T-helper 2 cell treated with Interferon-gamma antibody and Interleukin-4, amounts not matched to agents 100 ng/mL and 5 ng/mL, for 36 hours (primary cell): Measurements from ENCODE around the gene KRTAP9-6. TPM values are rescaled to one million over a fixed set of nuclear protein-coding genes. Genes with fewer than 3 reads are reported as not detected.

Experiments used
- total RNA-seq: library from RNA; stranded (reverse); gene quantifications from 2 replicates; pipeline ENCODE4 v1.2.3, GENCODE V29; 2022

Gene KRTAP9-6
- total RNA-seq, 1 donor from 2014 or later, result not detected

Other genes with a start within 250 kb of the KRTAP9-6 start
- gene KRTAP1-5, start 238.2 kb upstream of the KRTAP9-6 start, total RNA-seq, result not detected in 2 replicates
- not detected in 2 replicates for gene KRTAP1-4, start 235.2 kb upstream of the KRTAP9-6 start, total RNA-seq
- not detected in 2 replicates for gene KRTAP1-3, start 230.5 kb upstream of the KRTAP9-6 start, total RNA-seq
- not detected in 2 replicates for gene KRTAP1-1, start 223.9 kb upstream of the KRTAP9-6 start, total RNA-seq
- not detected in 2 replicates for gene KRTAP2-1, start 218.1 kb upstream of the KRTAP9-6 start, total RNA-seq
- not detected in 2 replicates for gene KRTAP2-2, start 210.1 kb upstream of the KRTAP9-6 start, total RNA-seq
- not detected in 2 replicates for gene KRTAP2-3, start 205.3 kb upstream of the KRTAP9-6 start, total RNA-seq
- gene KRTAP2-4, start 199.5 kb upstream of the KRTAP9-6 start, total RNA-seq, result not detected in 2 replicates
- not detected in 2 replicates for gene KRTAP4-7, start 181.2 kb upstream of the KRTAP9-6 start, total RNA-seq
- not detected in 2 replicates for gene KRTAP4-8, start 167.2 kb upstream of the KRTAP9-6 start, total RNA-seq
- not detected in 2 replicates for gene KRTAP4-16, start 163.2 kb upstream of the KRTAP9-6 start, total RNA-seq
- gene KRTAP4-9, start 160.0 kb upstream of the KRTAP9-6 start, total RNA-seq, result not detected in 2 replicates
- gene KRTAP4-11, start 147.0 kb upstream of the KRTAP9-6 start, total RNA-seq, result not detected in 2 replicates
- gene KRTAP4-12, start 141.2 kb upstream of the KRTAP9-6 start, total RNA-seq, result not detected in 2 replicates
- gene KRTAP4-6, start 124.8 kb upstream of the KRTAP9-6 start, total RNA-seq, result not detected in 2 replicates
- not detected in 2 replicates for gene KRTAP4-5, start 115.6 kb upstream of the KRTAP9-6 start, total RNA-seq
- gene KRTAP4-4, start 104.6 kb upstream of the KRTAP9-6 start, total RNA-seq, result not detected in 2 replicates
- not detected in 2 replicates for gene KRTAP4-3, start 97.2 kb upstream of the KRTAP9-6 start, total RNA-seq
- gene KRTAP4-2, start 87.2 kb upstream of the KRTAP9-6 start, total RNA-seq, result not detected in 2 replicates
- not detected in 2 replicates for gene KRTAP4-1, start 80.5 kb upstream of the KRTAP9-6 start, total RNA-seq
- gene KRTAP9-1, start 75.5 kb upstream of the KRTAP9-6 start, total RNA-seq, result not detected in 2 replicates
- gene KRTAP9-2, start 38.7 kb upstream of the KRTAP9-6 start, total RNA-seq, result not detected in 2 replicates
- gene KRTAP9-3, start 32.9 kb upstream of the KRTAP9-6 start, total RNA-seq, result not detected in 2 replicates
- gene KRTAP9-8, start 27.4 kb upstream of the KRTAP9-6 start, total RNA-seq, result not detected in 2 replicates
- gene KRTAP9-4, start 15.7 kb upstream of the KRTAP9-6 start, total RNA-seq, result not detected in 2 replicates
- not detected in 2 replicates for gene KRTAP9-9, start 10.0 kb upstream of the KRTAP9-6 start, total RNA-seq
- gene KRTAP9-7, start 10.3 kb downstream of the KRTAP9-6 start, total RNA-seq, result not detected in 2 replicates
- gene KRTAP29-1, start 37.5 kb downstream of the KRTAP9-6 start, total RNA-seq, result not detected in 2 replicates
- gene KRTAP16-1, start 43.9 kb downstream of the KRTAP9-6 start, total RNA-seq, result not detected in 2 replicates
- not detected in 2 replicates for gene KRTAP17-1, start 50.3 kb downstream of the KRTAP9-6 start, total RNA-seq
- not detected in 2 replicates for gene KRT33A, start 85.5 kb downstream of the KRTAP9-6 start, total RNA-seq
- gene KRT33B, start 104.4 kb downstream of the KRTAP9-6 start, total RNA-seq, result not detected in 2 replicates
- gene KRT34, start 116.9 kb downstream of the KRTAP9-6 start, total RNA-seq, result not detected in 2 replicates
- not detected in 2 replicates for gene KRT31, start 132.2 kb downstream of the KRTAP9-6 start, total RNA-seq
- not detected in 2 replicates for gene KRT37, start 159.2 kb downstream of the KRTAP9-6 start, total RNA-seq
- gene KRT38, start 175.6 kb downstream of the KRTAP9-6 start, total RNA-seq, result not detected in 2 replicates
- gene KRT32, start 202.0 kb downstream of the KRTAP9-6 start, total RNA-seq, result not detected in 2 replicates
- gene KRT35, start 215.8 kb downstream of the KRTAP9-6 start, total RNA-seq, result not detected in 2 replicates
- not detected in 2 replicates for gene KRT36, start 224.5 kb downstream of the KRTAP9-6 start, total RNA-seq
- gene KRT13, start 240.2 kb downstream of the KRTAP9-6 start, total RNA-seq, result not detected in 2 replicates